HG03439 (cell line): ENCODE measurements around the gene PLBD2.
A peak's percentile ranks its signal among the peaks of the same experiment; 100 is the strongest.

Experiments used
- ATAC-seq: cut with Tn5 transposase; IDR thresholded peaks from one replicate; pipeline ENCODE4 v1.9.1; 2021; ENCODE audit warnings: mild to moderate bottlenecking, moderate library complexity; ENCODE audit not compliant: unreplicated experiment

Gene PLBD2

GRCh38 chr12:113414519-113415038 lies 56.2 kb downstream of the PLBD2 start:
- ATAC-seq: no peak

- ATAC-seq: no peak
Measured at GRCh38 chr12:113416091-113416754, 57.8 kb downstream of the PLBD2 start.

- ATAC-seq: no peak
Measured at GRCh38 chr12:113418213-113418879, 60.0 kb downstream of the PLBD2 start.

GRCh38 chr12:113420996-113421595 lies 62.7 kb downstream of the PLBD2 start:
- ATAC-seq: no peak

- peak; percentile 87 for ATAC-seq
Measured at GRCh38 chr12:113422030-113422885, 63.9 kb downstream of the PLBD2 start, which contains the start of gene SDSL. Gene SDSL (plus strand): TSS chr12:113422380. CDS start chr12:113427983, 5,603 bp downstream.

DNA sequence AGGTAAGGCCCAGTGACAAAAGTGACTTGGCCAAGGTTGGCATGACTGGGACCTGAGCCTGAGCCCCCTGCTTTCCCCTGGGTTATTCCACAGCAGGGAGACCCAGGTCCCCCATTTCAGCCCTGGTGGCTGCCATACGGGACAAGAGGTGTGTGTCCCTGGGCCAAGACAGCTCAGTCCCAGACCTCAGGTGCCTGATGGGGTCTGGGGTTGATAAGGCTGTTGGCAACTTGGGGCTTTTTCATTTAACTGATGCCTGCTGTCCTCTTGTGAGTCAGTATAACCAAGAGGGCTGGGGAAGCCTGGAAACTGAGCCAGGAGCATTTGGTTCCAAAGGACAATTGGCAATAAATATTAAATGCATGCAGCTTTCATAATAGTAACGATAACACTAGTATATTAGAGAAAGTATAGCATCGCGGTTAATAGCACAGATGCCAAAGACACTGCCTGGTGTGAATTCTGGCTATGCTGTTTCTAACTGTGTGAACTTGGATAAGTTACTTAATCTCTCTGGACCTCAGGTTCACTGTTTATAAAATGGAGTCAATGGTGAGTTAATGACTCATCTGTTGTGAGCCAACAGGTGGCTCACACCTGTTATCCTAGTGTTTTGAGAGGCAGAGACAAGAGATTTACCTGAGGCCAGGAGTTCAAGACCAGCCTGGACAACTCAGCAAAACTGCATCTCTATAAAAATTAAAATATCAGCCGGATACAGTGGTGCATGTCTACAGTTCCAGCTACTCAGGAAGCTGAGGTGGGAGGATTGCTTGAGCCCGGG lies 64.7 kb downstream of the PLBD2 start:
- ATAC-seq: no peak

DNA sequence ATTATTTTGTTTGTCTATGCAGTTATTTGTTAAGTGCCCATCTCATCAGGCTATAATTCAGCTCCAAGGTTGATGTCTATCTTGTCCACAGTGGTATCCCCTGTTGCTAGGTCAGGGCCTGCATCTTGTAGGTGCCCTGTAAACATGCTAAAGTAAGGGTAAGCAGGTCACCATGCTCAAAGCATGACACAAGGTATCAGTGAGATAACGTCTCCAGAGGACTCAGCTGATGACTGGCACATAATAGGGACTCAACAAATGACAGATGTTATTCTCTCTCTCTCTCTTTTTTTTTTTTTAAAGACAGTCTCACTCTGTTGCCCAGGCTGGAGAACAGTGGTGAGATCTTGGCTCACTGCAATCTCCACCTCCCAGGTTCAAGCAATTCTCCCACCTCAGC lies 66.1 kb downstream of the PLBD2 start:
- ATAC-seq: no peak

- ATAC-seq: no peak
Measured at GRCh38 chr12:113424915-113425823, 66.8 kb downstream of the PLBD2 start.

- ATAC-seq: no peak
Measured at GRCh38 chr12:113425960-113426453, 67.6 kb downstream of the PLBD2 start.

DNA sequence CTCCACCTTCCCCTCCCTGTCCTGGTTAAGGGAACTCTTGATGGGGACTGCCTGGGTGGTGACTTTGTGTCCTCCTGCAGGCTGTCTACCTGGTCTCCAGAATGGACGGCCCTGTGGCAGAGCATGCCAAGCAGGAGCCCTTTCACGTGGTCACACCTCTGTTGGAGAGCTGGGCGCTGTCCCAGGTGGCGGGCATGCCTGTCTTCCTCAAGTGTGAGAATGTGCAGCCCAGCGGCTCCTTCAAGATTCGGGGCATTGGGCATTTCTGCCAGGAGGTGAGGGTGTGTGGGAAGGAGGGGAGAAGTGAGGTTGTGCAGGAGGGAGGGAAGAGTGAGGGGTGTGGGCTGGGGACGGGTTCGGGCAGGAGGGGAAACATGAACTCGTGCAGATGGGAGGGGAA lies 69.5 kb downstream of the PLBD2 start:
- ATAC-seq: no peak

GRCh38 chr12:113428482-113428881 lies 70.1 kb downstream of the PLBD2 start:
- no peak for ATAC-seq

GRCh38 chr12:113432986-113433385 lies 74.6 kb downstream of the PLBD2 start:
- no peak for ATAC-seq

- no peak for ATAC-seq
Measured at GRCh38 chr12:113435367-113435766, 77.0 kb downstream of the PLBD2 start.

DNA sequence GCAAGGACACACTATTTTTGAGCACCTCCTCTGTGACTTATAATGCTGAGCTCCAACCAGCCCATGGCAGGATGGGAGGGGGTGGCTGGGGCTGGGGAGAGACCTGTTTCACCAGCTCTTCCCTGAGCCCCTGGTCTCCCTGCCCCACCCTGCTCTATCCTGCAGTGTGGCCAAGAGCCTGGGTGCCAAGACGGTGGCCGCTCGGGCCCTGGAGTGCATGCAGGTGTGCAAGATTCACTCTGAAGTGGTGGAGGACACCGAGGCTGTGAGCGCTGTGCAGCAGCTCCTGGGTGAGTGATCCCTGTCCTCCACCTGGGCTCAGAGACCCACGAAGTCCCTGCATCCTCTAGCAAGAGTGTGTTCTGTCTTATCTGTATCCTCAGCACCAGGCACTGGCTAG lies 78.2 kb downstream of the PLBD2 start:
- no peak for ATAC-seq

- no peak for ATAC-seq
Measured at GRCh38 chr12:113436993-113437728, 78.8 kb downstream of the PLBD2 start.

GRCh38 chr12:113437729-113438100 lies 79.3 kb downstream of the PLBD2 start:
- ATAC-seq: no peak

GRCh38 chr12:113438523-113439300 lies 80.3 kb downstream of the PLBD2 start:
- ATAC-seq: no peak

DNA sequence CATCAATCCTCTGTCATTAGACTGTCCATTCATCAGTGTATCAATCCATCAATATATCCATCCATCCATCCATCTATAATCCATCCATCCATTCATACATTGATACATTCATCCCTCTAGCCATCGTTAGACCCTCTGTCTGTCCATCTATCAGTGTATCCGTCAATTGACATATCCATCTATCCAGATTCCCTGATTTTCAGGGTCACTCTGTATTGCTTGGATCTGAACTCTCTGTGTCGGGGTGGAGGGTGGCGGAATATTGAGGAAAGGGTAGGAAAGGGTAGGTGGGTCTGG lies 80.9 kb downstream of the PLBD2 start:
- ATAC-seq: no peak
